Colonic mucosa (tissue), 4 donors: ENCODE data around the gene APOL3. TPM values are rescaled to one million over a fixed set of nuclear protein-coding genes. Genes with fewer than 3 reads are reported as not detected.
"Not testable (repeated sequence)": the region's sequence is repeated elsewhere in the genome, so short reads cannot be mapped to it uniquely, and the experiment has no call there.

Experiments
- DNase-seq: peaks from one replicate; pipeline ENCODE4 v3.0.0-alpha.2; 2020
- H3K27ac ChIP-seq: fragments of 200-600 bp; one replicate; pipeline ENCODE4 v1.8.0; 2021
- H3K27me3 ChIP-seq: fragments of 200-600 bp; one replicate; pipeline ENCODE4 v1.8.0; 2021
- H3K36me3 ChIP-seq: fragments of 200-600 bp; one replicate; pipeline ENCODE4 v1.8.0; 2021
- H3K4me1 ChIP-seq: fragments of 200-600 bp; one replicate; pipeline ENCODE4 v1.8.0; 2021; ENCODE audit warnings: mild to moderate bottlenecking
- H3K4me3 ChIP-seq: fragments of 200-600 bp; one replicate; pipeline ENCODE4 v1.8.0; 2021
- H3K9ac ChIP-seq, 2 donors: one replicate each; pipeline ENCODE4 v1.7.0; 2013; ENCODE audit warnings: control low read depth in 2 of 2, low read depth in 2 of 2, low read length in 2 of 2
- H3K9me3 ChIP-seq: fragments of 200-600 bp; one replicate; pipeline ENCODE4 v1.8.0; 2021
- intact Hi-C: fragments of 100-400 bp; cut with DNase I; formaldehyde crosslinking; loops from one replicate; pipeline ENCODE4 v1.14.1; 2022
- total RNA-seq, 2 donors: library from RNA; stranded (reverse); fragmentation: NEBNext Ultra II Directional in 1 of 2; extraction: Animal tissue kit (Norgen Biotek cat#: 25700) in 1 of 2; gene quantifications; one replicate each; pipeline ENCODE4 v1.2.1, GENCODE V29; 2021
- TF ChIP-seq, protein P1 (sequence below): fragments of 200-600 bp; IDR thresholded peaks from one replicate; pipeline ENCODE4 v1.8.0; 2022; ENCODE audit warnings: antibody characterized with exemption, mild to moderate bottlenecking
- donor health status: healthy.
- donor health status: DM: no; HTN: no; CAD: no.
- donor health status: DM: no; HTN: no; CAD: no.

Gene APOL3
- total RNA-seq, 2 donors from 2014 or later = 5.9 to 9.6 TPM

DNA sequence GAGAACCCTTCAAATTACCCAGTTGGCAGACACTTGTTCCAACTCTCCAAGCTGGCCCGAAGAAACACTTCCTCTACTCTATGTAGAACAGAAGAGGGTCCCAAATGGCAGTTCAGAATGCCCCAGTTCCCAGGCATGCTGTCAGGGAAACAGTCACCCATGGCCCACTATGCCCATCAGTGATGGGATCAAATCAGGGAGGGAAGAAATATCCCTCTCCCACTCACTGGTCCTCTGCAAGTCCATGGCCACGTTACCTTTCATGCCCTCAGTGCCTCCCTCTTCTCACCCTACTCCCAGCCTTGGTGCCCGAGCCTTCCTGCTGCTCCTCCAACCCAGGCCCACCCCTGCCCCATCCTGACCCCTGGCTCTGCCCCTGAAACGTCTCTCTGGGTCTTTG lies 16.6 kb downstream of the APOL3 start:
- Histone ChIP-seq H3K4me3 (no peak overlapping the region), H3K9ac (no peak overlapping the region), H3K27me3 (no peaks in the 10 kb centered on the region), H3K36me3 (no peaks in the 10 kb centered on the region), H3K4me1 (no peaks in the 10 kb centered on the region), H3K27ac (no peak overlapping the region), H3K9me3 (no peaks in the 10 kb centered on the region)
- intact Hi-C loops = no loop called here
- no peak for DNase-seq
- TF ChIP-seq, protein P1, sequence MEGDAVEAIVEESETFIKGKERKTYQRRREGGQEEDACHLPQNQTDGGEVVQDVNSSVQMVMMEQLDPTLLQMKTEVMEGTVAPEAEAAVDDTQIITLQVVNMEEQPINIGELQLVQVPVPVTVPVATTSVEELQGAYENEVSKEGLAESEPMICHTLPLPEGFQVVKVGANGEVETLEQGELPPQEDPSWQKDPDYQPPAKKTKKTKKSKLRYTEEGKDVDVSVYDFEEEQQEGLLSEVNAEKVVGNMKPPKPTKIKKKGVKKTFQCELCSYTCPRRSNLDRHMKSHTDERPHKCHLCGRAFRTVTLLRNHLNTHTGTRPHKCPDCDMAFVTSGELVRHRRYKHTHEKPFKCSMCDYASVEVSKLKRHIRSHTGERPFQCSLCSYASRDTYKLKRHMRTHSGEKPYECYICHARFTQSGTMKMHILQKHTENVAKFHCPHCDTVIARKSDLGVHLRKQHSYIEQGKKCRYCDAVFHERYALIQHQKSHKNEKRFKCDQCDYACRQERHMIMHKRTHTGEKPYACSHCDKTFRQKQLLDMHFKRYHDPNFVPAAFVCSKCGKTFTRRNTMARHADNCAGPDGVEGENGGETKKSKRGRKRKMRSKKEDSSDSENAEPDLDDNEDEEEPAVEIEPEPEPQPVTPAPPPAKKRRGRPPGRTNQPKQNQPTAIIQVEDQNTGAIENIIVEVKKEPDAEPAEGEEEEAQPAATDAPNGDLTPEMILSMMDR = no peak

GRCh38 chr22:36143066-36143815 lies 17.3 kb downstream of the APOL3 start:
- Histone ChIP-seq H3K9ac (no peak overlapping the region), H3K4me1 (no peaks in the 10 kb centered on the region), H3K27ac (no peak overlapping the region), H3K27me3 (no peaks in the 10 kb centered on the region), H3K9me3 (no peaks in the 10 kb centered on the region), H3K36me3 (no peaks in the 10 kb centered on the region), H3K4me3 (no peak overlapping the region)
- intact Hi-C loops = no loop called here
- TF ChIP-seq, protein P1 = no peak
- no peak for DNase-seq

DNA sequence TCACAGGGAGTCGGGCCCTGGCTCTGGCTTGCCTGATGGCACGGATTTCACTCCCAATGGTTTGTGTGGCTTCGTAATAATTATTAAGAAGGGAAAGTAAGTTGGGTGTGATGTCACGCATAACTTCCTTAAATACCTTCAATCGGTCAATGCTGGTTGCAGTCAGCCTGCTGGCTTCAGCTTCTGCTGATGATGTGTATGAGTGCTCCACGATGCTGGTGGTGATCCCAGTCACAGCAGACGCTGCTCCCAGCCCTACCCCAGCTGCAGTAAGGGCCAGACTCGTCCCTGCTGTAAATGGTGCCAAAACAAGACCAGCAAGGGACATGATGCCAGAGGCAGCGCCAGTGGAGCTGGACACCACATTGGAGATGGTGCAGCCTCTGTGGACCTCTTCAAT lies 19.1 kb downstream of the APOL3 start:
- DNase-seq = no peak
- TF ChIP-seq, protein P1 = no peak
- no peaks in the 10 kb centered on the region for H3K4me1 ChIP-seq
- H3K9me3 ChIP-seq = no peaks in the 10 kb centered on the region
- H3K27ac ChIP-seq = no peak overlapping the region
- H3K9ac ChIP-seq = no peak overlapping the region
- no peaks in the 10 kb centered on the region for H3K36me3 ChIP-seq
- H3K27me3 ChIP-seq = no peaks in the 10 kb centered on the region
- no peak overlapping the region for H3K4me3 ChIP-seq
- intact Hi-C loops = no loop called here

- H3K4me1 ChIP-seq, H3K9me3 ChIP-seq, H3K27ac ChIP-seq, DNase-seq, intact Hi-C loops, H3K9ac ChIP-seq, H3K27me3 ChIP-seq, H3K4me3 ChIP-seq, H3K36me3 ChIP-seq: not testable (repeated sequence)
Measured at GRCh38 chr22:36138709-36139108, 21.8 kb downstream of the APOL3 start.

GRCh38 chr22:36136988-36137387 lies 23.6 kb downstream of the APOL3 start:
- H3K27ac ChIP-seq = no peak overlapping the region
- TF ChIP-seq, protein P1 = no peak

DNA sequence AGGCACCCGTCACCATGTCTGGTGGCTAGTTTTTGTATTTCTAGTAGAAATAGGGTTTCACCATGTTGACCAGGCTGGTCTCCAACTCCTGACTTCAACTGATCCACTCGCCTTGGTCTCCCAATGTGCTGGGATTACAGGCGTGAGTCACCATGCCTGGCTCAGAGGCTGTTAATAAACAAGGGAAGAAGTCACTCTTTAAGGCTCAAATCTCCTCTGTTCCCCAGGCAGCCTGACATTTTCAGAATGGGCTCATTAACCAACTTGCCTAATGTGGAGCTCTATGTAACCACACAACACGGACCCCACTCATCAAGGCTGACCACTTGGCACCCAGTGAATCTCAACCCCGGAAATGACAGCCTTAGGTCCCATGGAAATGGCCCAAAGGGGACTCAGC lies 24.1 kb downstream of the APOL3 start:
- Histone ChIP-seq H3K4me3 (no peak overlapping the region), H3K36me3 (no peaks in the 10 kb centered on the region), H3K27ac (no peak overlapping the region), H3K9me3 (no peaks in the 10 kb centered on the region), H3K27me3 (no peaks in the 10 kb centered on the region), H3K9ac (no peak overlapping the region), H3K4me1 (no peaks in the 10 kb centered on the region)
- TF ChIP-seq, protein P1 = no peak
- intact Hi-C loops = no loop called here
- no peak for DNase-seq

More at GRCh38 chr22:36136988-36137387, 23.6 kb downstream of the APOL3 start:
- Histone ChIP-seq H3K27me3 (no peaks in the 10 kb centered on the region), H3K9ac (no peak overlapping the region), H3K36me3 (no peaks in the 10 kb centered on the region), H3K9me3 (no peaks in the 10 kb centered on the region), H3K4me3 (no peak overlapping the region), H3K4me1 (no peaks in the 10 kb centered on the region)
- no peak for DNase-seq
- intact Hi-C loops = no loop called here
